ENCODE data around the gene MALAT1. TPM values are rescaled to one million over a fixed set of nuclear protein-coding genes. Genes with fewer than 3 reads are reported as not detected.

The MALAT1 gene
- total and polyA plus RNA-seq, 2 of the 13 experiments (the other 11 are each of a cell fraction or from before 2014, with no cell fraction given): 143 to 1,237 TPM

DNA sequence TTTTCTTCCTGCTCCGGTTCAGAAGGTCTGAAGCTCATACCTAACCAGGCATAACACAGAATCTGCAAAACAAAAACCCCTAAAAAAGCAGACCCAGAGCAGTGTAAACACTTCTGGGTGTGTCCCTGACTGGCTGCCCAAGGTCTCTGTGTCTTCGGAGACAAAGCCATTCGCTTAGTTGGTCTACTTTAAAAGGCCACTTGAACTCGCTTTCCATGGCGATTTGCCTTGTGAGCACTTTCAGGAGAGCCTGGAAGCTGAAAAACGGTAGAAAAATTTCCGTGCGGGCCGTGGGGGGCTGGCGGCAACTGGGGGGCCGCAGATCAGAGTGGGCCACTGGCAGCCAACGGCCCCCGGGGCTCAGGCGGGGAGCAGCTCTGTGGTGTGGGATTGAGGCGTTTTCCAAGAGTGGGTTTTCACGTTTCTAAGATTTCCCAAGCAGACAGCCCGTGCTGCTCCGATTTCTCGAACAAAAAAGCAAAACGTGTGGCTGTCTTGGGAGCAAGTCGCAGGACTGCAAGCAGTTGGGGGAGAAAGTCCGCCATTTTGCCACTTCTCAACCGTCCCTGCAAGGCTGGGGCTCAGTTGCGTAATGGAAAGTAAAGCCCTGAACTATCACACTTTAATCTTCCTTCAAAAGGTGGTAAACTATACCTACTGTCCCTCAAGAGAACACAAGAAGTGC, 661 bp upstream of the MALAT1 start (continued):
- TF ChIP-seq, protein P1, sequence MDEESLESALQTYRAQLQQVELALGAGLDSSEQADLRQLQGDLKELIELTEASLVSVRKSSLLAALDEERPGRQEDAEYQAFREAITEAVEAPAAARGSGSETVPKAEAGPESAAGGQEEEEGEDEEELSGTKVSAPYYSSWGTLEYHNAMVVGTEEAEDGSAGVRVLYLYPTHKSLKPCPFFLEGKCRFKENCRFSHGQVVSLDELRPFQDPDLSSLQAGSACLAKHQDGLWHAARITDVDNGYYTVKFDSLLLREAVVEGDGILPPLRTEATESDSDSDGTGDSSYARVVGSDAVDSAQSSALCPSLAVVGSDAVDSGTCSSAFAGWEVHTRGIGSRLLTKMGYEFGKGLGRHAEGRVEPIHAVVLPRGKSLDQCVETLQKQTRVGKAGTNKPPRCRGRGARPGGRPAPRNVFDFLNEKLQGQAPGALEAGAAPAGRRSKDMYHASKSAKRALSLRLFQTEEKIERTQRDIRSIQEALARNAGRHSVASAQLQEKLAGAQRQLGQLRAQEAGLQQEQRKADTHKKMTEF (CRISPR knock-in tag; IDR thresholded peaks at IDR 0.05): no peak
- TF ChIP-seq ZNF33A (CRISPR knock-in tag; IDR thresholded peaks at IDR 0.05; ENCODE audit: borderline replicate concordance) (no peak), ZNF781 (CRISPR knock-in tag; IDR thresholded peaks at IDR 0.05; ENCODE audit: borderline replicate concordance, not compliant biosample characterization) (no peak), SRY (CRISPR knock-in tag; IDR thresholded peaks at IDR 0.05) (0 out of 2 replicates have a peak, but pooled peaks have one; percentile 49), HHEX (CRISPR knock-in tag; IDR thresholded peaks at IDR 0.05) (no peak), EZH2 (conservative IDR thresholded peaks at IDR 0.05; ENCODE audit: low read depth, low read length) (no peak), NAIF1 (CRISPR knock-in tag; IDR thresholded peaks at IDR 0.05; ENCODE audit: borderline replicate concordance) (no peak), MYC (CRISPR knock-in tag; IDR thresholded peaks at IDR 0.05; ENCODE audit: borderline replicate concordance) (no peak; the same call in 1 of the 2 replicates), KLF6 (CRISPR knock-in tag; IDR thresholded peaks at IDR 0.05) (no peak), MED13 (CRISPR knock-in tag; IDR thresholded peaks at IDR 0.05) (no peak), NCOA5 (CRISPR knock-in tag; IDR thresholded peaks at IDR 0.05) (no peak), ZSCAN31 (CRISPR knock-in tag; IDR thresholded peaks at IDR 0.05; ENCODE audit: low read depth) (no peak), ZNF75D (CRISPR knock-in tag; IDR thresholded peaks at IDR 0.05; ENCODE audit: borderline replicate concordance) (no peak), NR3C1 (CRISPR knock-in tag; IDR thresholded peaks at IDR 0.05) (no peak), ZNF598 (CRISPR knock-in tag; IDR thresholded peaks at IDR 0.05; ENCODE audit: borderline replicate concordance) (no peak)
- TF ChIP-seq, protein P2, sequence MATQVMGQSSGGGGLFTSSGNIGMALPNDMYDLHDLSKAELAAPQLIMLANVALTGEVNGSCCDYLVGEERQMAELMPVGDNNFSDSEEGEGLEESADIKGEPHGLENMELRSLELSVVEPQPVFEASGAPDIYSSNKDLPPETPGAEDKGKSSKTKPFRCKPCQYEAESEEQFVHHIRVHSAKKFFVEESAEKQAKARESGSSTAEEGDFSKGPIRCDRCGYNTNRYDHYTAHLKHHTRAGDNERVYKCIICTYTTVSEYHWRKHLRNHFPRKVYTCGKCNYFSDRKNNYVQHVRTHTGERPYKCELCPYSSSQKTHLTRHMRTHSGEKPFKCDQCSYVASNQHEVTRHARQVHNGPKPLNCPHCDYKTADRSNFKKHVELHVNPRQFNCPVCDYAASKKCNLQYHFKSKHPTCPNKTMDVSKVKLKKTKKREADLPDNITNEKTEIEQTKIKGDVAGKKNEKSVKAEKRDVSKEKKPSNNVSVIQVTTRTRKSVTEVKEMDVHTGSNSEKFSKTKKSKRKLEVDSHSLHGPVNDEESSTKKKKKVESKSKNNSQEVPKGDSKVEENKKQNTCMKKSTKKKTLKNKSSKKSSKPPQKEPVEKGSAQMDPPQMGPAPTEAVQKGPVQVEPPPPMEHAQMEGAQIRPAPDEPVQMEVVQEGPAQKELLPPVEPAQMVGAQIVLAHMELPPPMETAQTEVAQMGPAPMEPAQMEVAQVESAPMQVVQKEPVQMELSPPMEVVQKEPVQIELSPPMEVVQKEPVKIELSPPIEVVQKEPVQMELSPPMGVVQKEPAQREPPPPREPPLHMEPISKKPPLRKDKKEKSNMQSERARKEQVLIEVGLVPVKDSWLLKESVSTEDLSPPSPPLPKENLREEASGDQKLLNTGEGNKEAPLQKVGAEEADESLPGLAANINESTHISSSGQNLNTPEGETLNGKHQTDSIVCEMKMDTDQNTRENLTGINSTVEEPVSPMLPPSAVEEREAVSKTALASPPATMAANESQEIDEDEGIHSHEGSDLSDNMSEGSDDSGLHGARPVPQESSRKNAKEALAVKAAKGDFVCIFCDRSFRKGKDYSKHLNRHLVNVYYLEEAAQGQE (IDR thresholded peaks at IDR 0.05; ENCODE audit: borderline replicate concordance in 1 of 2, low read depth in 1 of 2, low read length in 2 of 2): peak in 1 of 2 experiments; percentile 22; a peak in 1 of 4 replicates
- TF ChIP-seq, protein P3, sequence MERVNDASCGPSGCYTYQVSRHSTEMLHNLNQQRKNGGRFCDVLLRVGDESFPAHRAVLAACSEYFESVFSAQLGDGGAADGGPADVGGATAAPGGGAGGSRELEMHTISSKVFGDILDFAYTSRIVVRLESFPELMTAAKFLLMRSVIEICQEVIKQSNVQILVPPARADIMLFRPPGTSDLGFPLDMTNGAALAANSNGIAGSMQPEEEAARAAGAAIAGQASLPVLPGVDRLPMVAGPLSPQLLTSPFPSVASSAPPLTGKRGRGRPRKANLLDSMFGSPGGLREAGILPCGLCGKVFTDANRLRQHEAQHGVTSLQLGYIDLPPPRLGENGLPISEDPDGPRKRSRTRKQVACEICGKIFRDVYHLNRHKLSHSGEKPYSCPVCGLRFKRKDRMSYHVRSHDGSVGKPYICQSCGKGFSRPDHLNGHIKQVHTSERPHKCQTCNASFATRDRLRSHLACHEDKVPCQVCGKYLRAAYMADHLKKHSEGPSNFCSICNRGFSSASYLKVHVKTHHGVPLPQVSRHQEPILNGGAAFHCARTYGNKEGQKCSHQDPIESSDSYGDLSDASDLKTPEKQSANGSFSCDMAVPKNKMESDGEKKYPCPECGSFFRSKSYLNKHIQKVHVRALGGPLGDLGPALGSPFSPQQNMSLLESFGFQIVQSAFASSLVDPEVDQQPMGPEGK (CRISPR knock-in tag; IDR thresholded peaks at IDR 0.05): peak; percentile 68
- TF ChIP-seq, protein P4, sequence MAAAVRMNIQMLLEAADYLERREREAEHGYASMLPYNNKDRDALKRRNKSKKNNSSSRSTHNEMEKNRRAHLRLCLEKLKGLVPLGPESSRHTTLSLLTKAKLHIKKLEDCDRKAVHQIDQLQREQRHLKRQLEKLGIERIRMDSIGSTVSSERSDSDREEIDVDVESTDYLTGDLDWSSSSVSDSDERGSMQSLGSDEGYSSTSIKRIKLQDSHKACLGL (CRISPR knock-in tag; IDR thresholded peaks at IDR 0.05): no peak
- TF ChIP-seq, protein P5, sequence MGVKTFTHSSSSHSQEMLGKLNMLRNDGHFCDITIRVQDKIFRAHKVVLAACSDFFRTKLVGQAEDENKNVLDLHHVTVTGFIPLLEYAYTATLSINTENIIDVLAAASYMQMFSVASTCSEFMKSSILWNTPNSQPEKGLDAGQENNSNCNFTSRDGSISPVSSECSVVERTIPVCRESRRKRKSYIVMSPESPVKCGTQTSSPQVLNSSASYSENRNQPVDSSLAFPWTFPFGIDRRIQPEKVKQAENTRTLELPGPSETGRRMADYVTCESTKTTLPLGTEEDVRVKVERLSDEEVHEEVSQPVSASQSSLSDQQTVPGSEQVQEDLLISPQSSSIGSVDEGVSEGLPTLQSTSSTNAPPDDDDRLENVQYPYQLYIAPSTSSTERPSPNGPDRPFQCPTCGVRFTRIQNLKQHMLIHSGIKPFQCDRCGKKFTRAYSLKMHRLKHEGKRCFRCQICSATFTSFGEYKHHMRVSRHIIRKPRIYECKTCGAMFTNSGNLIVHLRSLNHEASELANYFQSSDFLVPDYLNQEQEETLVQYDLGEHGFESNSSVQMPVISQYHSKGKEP (CRISPR knock-in tag; IDR thresholded peaks at IDR 0.05): no peak
- TF ChIP-seq, protein P6, sequence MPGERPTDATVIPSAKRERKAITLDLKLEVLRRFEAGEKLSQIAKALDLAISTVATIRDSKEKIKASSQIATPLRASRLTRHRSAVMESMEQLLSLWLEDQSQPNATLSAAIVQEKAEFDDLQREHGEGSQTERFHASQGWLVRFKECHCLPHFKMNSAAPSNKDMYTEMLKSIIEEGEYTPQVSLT (CRISPR knock-in tag; IDR thresholded peaks at IDR 0.05; ENCODE audit: borderline replicate concordance, low read depth): no peak

Measured in HepG2 (cell line).